Neural cell (in vitro differentiated cells): ENCODE data around the gene PPEF2. TPM values are rescaled to one million over a fixed set of nuclear protein-coding genes. Genes with fewer than 3 reads are reported as not detected.

Experiments
- H2AFZ ChIP-seq: fragments of 200-600, 300-800 bp; sonication (generic), shearing (Covaris generic); 2 replicates; pipeline ENCODE4 v1.6.0; 2014; ENCODE audit warnings: low read depth, mild to moderate bottlenecking, antibody characterized with exemption, low read length, moderate library complexity
- H3F3A ChIP-seq: fragments of 200-600 bp; shearing (Covaris generic); 2 replicates; pipeline ENCODE4 v1.6.1; 2016; ENCODE audit warnings: mild to moderate bottlenecking, moderate library complexity, mixed read lengths, antibody characterized with exemption, low read length; ENCODE audit not compliant: insufficient read depth, poor library complexity, severe bottlenecking
- H3K27ac ChIP-seq: fragments of 200-600, 300-800 bp; sonication (generic), shearing (Covaris generic); 2 replicates; pipeline ENCODE4 v1.5.1; 2014; ENCODE audit warnings: mild to moderate bottlenecking, low read length, moderate library complexity
- H3K27me3 ChIP-seq: fragments of 300-800, 200-600 bp; sonication (generic), shearing (Covaris generic); 2 replicates; pipeline ENCODE4 v1.6.0; 2014; ENCODE audit warnings: mild to moderate bottlenecking, low read depth, low read length, moderate library complexity; ENCODE audit not compliant: insufficient read depth
- H3K36me3 ChIP-seq: fragments of 300-800, 200-600 bp; sonication (generic), shearing (Covaris generic); 2 replicates; pipeline ENCODE4 v1.5.1; 2014; ENCODE audit warnings: mild to moderate bottlenecking, antibody characterized with exemption, low read length, moderate library complexity; ENCODE audit not compliant: insufficient read depth
- H3K4me2 ChIP-seq: fragments of 300-800, 200-600 bp; sonication (generic), shearing (Covaris generic); 2 replicates; pipeline ENCODE4 v1.6.0; 2014; ENCODE audit warnings: mild to moderate bottlenecking, low read length
- H3K4me3 ChIP-seq: fragments of 300-800, 200-600 bp; sonication (generic), shearing (Covaris generic); 2 replicates; pipeline ENCODE4 v1.5.1; 2014; ENCODE audit warnings: mild to moderate bottlenecking, low read length, moderate library complexity
- H3K79me2 ChIP-seq: fragments of 200-600 bp; shearing (Covaris generic); replicated peaks from 2 replicates; pipeline ENCODE4 v1.6.0; 2014; ENCODE audit warnings: mild to moderate bottlenecking, low read length, moderate library complexity; ENCODE audit not compliant: insufficient read depth
- H3K9ac ChIP-seq: fragments of 300-800, 200-600 bp; sonication (generic), shearing (Covaris generic); 2 replicates; pipeline ENCODE4 v1.6.1; 2016; ENCODE audit warnings: mild to moderate bottlenecking, low read length, mixed read lengths
- H3K9me2 ChIP-seq: fragments of 200-600 bp; shearing (Covaris generic); 2 replicates; pipeline ENCODE4 v1.6.1; 2016; ENCODE audit warnings: mild to moderate bottlenecking, low read length, mixed read lengths; ENCODE audit not compliant: insufficient read depth
- H3K9me3 ChIP-seq: fragments of 200-600, 300-800 bp; sonication (generic), shearing (Covaris generic); 2 replicates; pipeline ENCODE4 v1.6.1; 2016; ENCODE audit warnings: mild to moderate bottlenecking, mixed run types, low read length, moderate library complexity, mixed read lengths
- H4K20me1 ChIP-seq: fragments of 200-600 bp; shearing (Covaris generic); 2 replicates; pipeline ENCODE4 v1.6.1; 2016; ENCODE audit warnings: mild to moderate bottlenecking, mixed run types; ENCODE audit not compliant: insufficient read depth
- CTCF ChIP-seq: fragments of 450-650 bp; IDR thresholded peaks from 2 replicates; pipeline ENCODE4 v1.5.1; 2014; ENCODE audit warnings: antibody characterized with exemption, mild to moderate bottlenecking, moderate library complexity; ENCODE audit not compliant: poor library complexity, severe bottlenecking
- EP300 ChIP-seq: fragments of 450-650 bp; conservative IDR thresholded peaks from 2 replicates; pipeline ENCODE4 v1.6.1; 2014; ENCODE audit warnings: antibody characterized with exemption, mild to moderate bottlenecking, moderate library complexity; ENCODE audit not compliant: poor library complexity, severe bottlenecking
- EZH2 ChIP-seq: fragments of 200-600, 300-800 bp; shearing (Covaris generic), sonication (generic); IDR thresholded peaks from 2 replicates; pipeline ENCODE4 v1.6.1; 2014; ENCODE audit warnings: antibody characterized with exemption, low read length, borderline replicate concordance, mild to moderate bottlenecking; ENCODE audit not compliant: insufficient read depth, poor library complexity, severe bottlenecking
- MXI1 ChIP-seq: fragments of 450-650 bp; conservative IDR thresholded peaks from 2 replicates; pipeline ENCODE4 v1.6.1; 2014; ENCODE audit warnings: antibody characterized with exemption, mild to moderate bottlenecking; ENCODE audit not compliant: poor library complexity, severe bottlenecking
- POLR2AphosphoS5 ChIP-seq: IDR thresholded peaks from 2 replicates; pipeline ENCODE4 v1.6.1; 2012
- RAD21 ChIP-seq: fragments of 450-650 bp; conservative IDR thresholded peaks from 2 replicates; pipeline ENCODE4 v1.6.1; 2014; ENCODE audit warnings: antibody characterized with exemption, mild to moderate bottlenecking, moderate library complexity
- REST ChIP-seq: IDR thresholded peaks from 2 replicates; pipeline ENCODE4 v1.6.1; 2012; ENCODE audit warnings: borderline replicate concordance
- SMC3 ChIP-seq: fragments of 450-650 bp; conservative IDR thresholded peaks from 2 replicates; pipeline ENCODE4 v1.6.1; 2014; ENCODE audit warnings: antibody characterized with exemption, mild to moderate bottlenecking, moderate library complexity; ENCODE audit not compliant: poor library complexity
- TAF1 ChIP-seq: IDR thresholded peaks from 2 replicates; pipeline ENCODE4 v1.6.1; 2012; ENCODE audit warnings: low read depth
- polyA plus RNA-seq: library from polyadenylated mRNA; depleted of rRNA; stranded (reverse); fragments of >200 nt; gene quantifications from 2 replicates; pipeline ENCODE4 v1.2.3, GENCODE V29; 2014

The PPEF2 gene
- polyA plus RNA-seq, 1 donor from 2014 or later: 0.28 TPM

- H3K4me3 ChIP-seq: no peak overlapping the region
- no peaks in the 10 kb centered on the region for H3F3A ChIP-seq
- no peaks in the 10 kb centered on the region for H3K36me3 ChIP-seq
- no peaks in the 10 kb centered on the region for H3K27me3 ChIP-seq
- H3K4me2 ChIP-seq: no peak overlapping the region
- no peak overlapping the region for H3K27ac ChIP-seq
- no peaks in the 10 kb centered on the region for H3K9me2 ChIP-seq
- H3K79me2 ChIP-seq: no peaks in the 10 kb centered on the region
- H4K20me1 ChIP-seq: no peaks in the 10 kb centered on the region
- H3K9ac ChIP-seq: no peak overlapping the region
- no peak overlapping the region for H2AFZ ChIP-seq
- no peaks in the 10 kb centered on the region for H3K9me3 ChIP-seq
- TF ChIP-seq TAF1 (no peak), REST (no peak), EZH2 (no peak), CTCF (no peak), RAD21 (no peak), SMC3 (no peak), EP300 (no peak), MXI1 (no peak), POLR2AphosphoS5 (no peak)
These were observed 70.3 kb downstream of the PPEF2 start for GRCh38 chr4:75831856-75832405.

GRCh38 chr4:75830906-75831305 lies 71.3 kb downstream of the PPEF2 start:
- no peak overlapping the region for H3K27ac ChIP-seq
- H3K27me3 ChIP-seq: no peaks in the 10 kb centered on the region
- no peak overlapping the region for H3K9ac ChIP-seq
- no peaks in the 10 kb centered on the region for H3K9me3 ChIP-seq
- no peak overlapping the region for H2AFZ ChIP-seq
- no peaks in the 10 kb centered on the region for H3K36me3 ChIP-seq
- H3K9me2 ChIP-seq: no peaks in the 10 kb centered on the region
- H3K4me3 ChIP-seq: no peak overlapping the region
- H4K20me1 ChIP-seq: no peaks in the 10 kb centered on the region
- H3K79me2 ChIP-seq: no peaks in the 10 kb centered on the region
- no peak overlapping the region for H3K4me2 ChIP-seq
- no peaks in the 10 kb centered on the region for H3F3A ChIP-seq
- TF ChIP-seq MXI1 (no peak), CTCF (no peak), RAD21 (no peak), REST (no peak), TAF1 (no peak), SMC3 (no peak), EP300 (no peak), EZH2 (no peak), POLR2AphosphoS5 (no peak)
